HG03066 (cell line): ENCODE data around the gene LIM2.
A peak's percentile ranks its signal among the peaks of the same experiment; 100 is the strongest.

Experiments used
- ATAC-seq: cut with Tn5 transposase; IDR thresholded peaks from one replicate; pipeline ENCODE4 v1.9.1; 2021; ENCODE audit warnings: low read depth; ENCODE audit not compliant: unreplicated experiment

The LIM2 gene

GRCh38 chr19:51341976-51342580, 45.7 kb downstream of the LIM2 start, which contains the start of gene VSIG10L:
Gene VSIG10L (minus strand): TSS chr19:51342139. CDS start chr19:51342124, 15 bp downstream.
- no peak for ATAC-seq

- ATAC-seq = no peak
These were observed 46.7 kb downstream of the LIM2 start for GRCh38 chr19:51341066-51341465.

- peak; percentile 65 for ATAC-seq
These were observed 47.8 kb downstream of the LIM2 start for GRCh38 chr19:51339687-51340656.

GRCh38 chr19:51339313-51339686, 48.5 kb downstream of the LIM2 start:
- no peak for ATAC-seq

GRCh38 chr19:51338563-51339312, 49.0 kb downstream of the LIM2 start:
- no peak for ATAC-seq

GRCh38 chr19:51337861-51338562, 49.8 kb downstream of the LIM2 start:
- ATAC-seq = no peak

GRCh38 chr19:51337141-51337860, 50.5 kb downstream of the LIM2 start:
- ATAC-seq = no peak

GRCh38 chr19:51333836-51334460, 53.8 kb downstream of the LIM2 start:
- no peak for ATAC-seq

GRCh38 chr19:51331716-51332115, 56.1 kb downstream of the LIM2 start:
- no peak for ATAC-seq

GRCh38 chr19:51331193-51331592, 56.6 kb downstream of the LIM2 start:
- ATAC-seq = no peak

- ATAC-seq = no peak
These were observed 57.4 kb downstream of the LIM2 start for GRCh38 chr19:51330366-51330765.
